ENCODE results near the gene ELMO2.

ELMO2 gene

DNA sequence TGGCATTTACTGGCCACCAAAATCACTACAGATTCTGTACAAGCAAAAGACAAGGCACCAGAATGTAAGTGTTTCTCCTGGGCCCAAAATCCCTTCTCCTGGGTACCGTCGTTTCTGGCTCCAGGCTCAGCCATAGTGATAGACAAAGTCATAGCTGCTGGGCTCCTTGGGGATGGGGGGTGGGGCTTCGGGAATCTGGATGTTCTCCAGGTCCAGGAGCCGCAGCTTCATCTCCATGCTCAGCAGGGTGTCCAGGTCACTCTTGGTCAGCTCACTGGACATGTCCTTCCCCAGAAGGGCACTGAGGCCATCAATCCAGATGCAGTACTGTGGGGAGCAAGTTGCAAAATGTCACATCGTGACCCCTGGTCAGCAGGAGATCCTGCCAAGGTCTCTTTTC is 39.2 kb downstream of the ELMO2 start:
- TF ChIP-seq ZBTB6 (tag by site-specific recombination; IDR thresholded peaks at IDR 0.05): no peak
- TF ChIP-seq ZNF791 (tag by site-specific recombination; IDR thresholded peaks at IDR 0.05): no peak
- no peak for TF ChIP-seq TCF7L2 (IDR thresholded peaks at IDR 0.05; ENCODE audit: borderline replicate concordance, low read depth, low read length)
- TF ChIP-seq ZNF37A (tag by site-specific recombination; IDR thresholded peaks at IDR 0.05): no peak
- no peak for TF ChIP-seq ZBTB44 (tag by site-specific recombination; IDR thresholded peaks at IDR 0.05)
- TF ChIP-seq ZNF221 (tag by site-specific recombination; IDR thresholded peaks at IDR 0.05; ENCODE audit: borderline replicate concordance): no peak
- TF ChIP-seq ZNF169 (tag by site-specific recombination; IDR thresholded peaks at IDR 0.05): no peak
- no peak for TF ChIP-seq ZNF426 (tag by site-specific recombination; IDR thresholded peaks at IDR 0.05)
- TF ChIP-seq AEBP2 (tag by site-specific recombination; IDR thresholded peaks at IDR 0.05; ENCODE audit: borderline replicate concordance): no peak
- no peak for TF ChIP-seq ZNF677 (tag by site-specific recombination; IDR thresholded peaks at IDR 0.05)
- no peak for TF ChIP-seq ZNF610 (tag by site-specific recombination; IDR thresholded peaks at IDR 0.05; ENCODE audit: borderline replicate concordance)
- no peak for TF ChIP-seq ZNF830 (tag by site-specific recombination; IDR thresholded peaks at IDR 0.05; ENCODE audit: low read depth)
- TF ChIP-seq ZNF707 (tag by site-specific recombination; IDR thresholded peaks at IDR 0.05): no peak
- TF ChIP-seq KLF9 (tag by site-specific recombination; IDR thresholded peaks at IDR 0.05; ENCODE audit: low read depth): no peak
- no peak for TF ChIP-seq ZNF223 (tag by site-specific recombination; IDR thresholded peaks at IDR 0.05)
- TF ChIP-seq, protein P1, sequence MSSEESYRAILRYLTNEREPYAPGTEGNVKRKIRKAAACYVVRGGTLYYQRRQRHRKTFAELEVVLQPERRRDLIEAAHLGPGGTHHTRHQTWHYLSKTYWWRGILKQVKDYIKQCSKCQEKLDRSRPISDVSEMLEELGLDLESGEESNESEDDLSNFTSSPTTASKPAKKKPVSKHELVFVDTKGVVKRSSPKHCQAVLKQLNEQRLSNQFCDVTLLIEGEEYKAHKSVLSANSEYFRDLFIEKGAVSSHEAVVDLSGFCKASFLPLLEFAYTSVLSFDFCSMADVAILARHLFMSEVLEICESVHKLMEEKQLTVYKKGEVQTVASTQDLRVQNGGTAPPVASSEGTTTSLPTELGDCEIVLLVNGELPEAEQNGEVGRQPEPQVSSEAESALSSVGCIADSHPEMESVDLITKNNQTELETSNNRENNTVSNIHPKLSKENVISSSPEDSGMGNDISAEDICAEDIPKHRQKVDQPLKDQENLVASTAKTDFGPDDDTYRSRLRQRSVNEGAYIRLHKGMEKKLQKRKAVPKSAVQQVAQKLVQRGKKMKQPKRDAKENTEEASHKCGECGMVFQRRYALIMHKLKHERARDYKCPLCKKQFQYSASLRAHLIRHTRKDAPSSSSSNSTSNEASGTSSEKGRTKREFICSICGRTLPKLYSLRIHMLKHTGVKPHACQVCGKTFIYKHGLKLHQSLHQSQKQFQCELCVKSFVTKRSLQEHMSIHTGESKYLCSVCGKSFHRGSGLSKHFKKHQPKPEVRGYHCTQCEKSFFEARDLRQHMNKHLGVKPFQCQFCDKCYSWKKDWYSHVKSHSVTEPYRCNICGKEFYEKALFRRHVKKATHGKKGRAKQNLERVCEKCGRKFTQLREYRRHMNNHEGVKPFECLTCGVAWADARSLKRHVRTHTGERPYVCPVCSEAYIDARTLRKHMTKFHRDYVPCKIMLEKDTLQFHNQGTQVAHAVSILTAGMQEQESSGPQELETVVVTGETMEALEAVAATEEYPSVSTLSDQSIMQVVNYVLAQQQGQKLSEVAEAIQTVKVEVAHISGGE (tag by site-specific recombination; conservative IDR thresholded peaks at IDR 0.05; ENCODE audit: low read depth): no peak
- TF ChIP-seq, protein P2, sequence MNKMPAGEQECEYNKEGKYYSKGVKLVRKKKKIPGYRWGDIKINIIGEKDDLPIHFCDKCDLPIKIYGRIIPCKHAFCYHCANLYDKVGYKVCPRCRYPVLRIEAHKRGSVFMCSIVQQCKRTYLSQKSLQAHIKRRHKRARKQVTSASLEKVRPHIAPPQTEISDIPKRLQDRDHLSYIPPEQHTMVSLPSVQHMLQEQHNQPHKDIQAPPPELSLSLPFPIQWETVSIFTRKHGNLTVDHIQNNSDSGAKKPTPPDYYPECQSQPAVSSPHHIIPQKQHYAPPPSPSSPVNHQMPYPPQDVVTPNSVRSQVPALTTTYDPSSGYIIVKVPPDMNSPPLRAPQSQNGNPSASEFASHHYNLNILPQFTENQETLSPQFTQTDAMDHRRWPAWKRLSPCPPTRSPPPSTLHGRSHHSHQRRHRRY (tag by site-specific recombination; IDR thresholded peaks at IDR 0.05): no peak
- H3K36me3 ChIP-seq (ENCODE audit: control insufficient read depth in 2 of 2, insufficient read depth in 1 of 2, low read length in 2 of 2): peaks cover 4 to 77% of the 10 kb centered on the region in 2 experiments; a peak in 2 of 3 replicates
- H3K9me3 ChIP-seq (ENCODE audit: control insufficient read depth, insufficient read depth, low read depth, low read length): no peaks in the 10 kb centered on the region
- H3K4me1 ChIP-seq (ENCODE audit: control insufficient read depth, insufficient read depth, low read length): peaks cover 6% of the 10 kb centered on the region
- H3K27ac ChIP-seq (ENCODE audit: extremely low read depth, low read depth, low read length): no peak overlapping the region
- ChIA-PET POLR2A (no interaction called here), CTCF (no interaction called here)
- H3K4me3 ChIP-seq (ENCODE audit: low read depth, low read length): no peak overlapping the region

Measured in HEK293 (cell line).